Measurements from ENCODE around the gene ARHGAP15. TPM values are rescaled to one million over a fixed set of nuclear protein-coding genes. Genes with fewer than 3 reads are reported as not detected.

Gene ARHGAP15
- polyA plus RNA-seq, 2 of the 4 experiments (the other 2 are of a cell fraction), result 0.34 TPM; not detected in 1

DNA sequence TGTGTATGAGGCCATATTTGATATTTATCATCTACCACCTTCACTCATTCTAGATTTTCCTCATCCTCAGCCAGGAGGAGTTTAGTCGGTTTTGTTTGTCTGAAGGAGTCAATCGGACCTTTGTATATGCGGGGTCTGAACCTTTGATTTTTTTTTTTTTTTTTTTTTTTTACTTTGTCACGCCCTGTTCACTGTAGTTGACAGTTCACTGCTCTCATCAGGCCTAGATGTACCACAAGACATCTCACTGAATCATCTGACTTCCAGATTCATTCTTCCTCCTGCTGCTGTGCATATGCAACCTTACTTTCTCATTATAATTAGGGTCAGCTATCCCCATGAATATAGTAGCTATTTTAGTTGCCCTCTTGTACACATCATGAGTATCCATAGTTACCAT lies 133.2 kb downstream of the ARHGAP15 start:
- Histone ChIP-seq H3K4me3 (no peak overlapping the region), H3K9me3 (no peaks in the 10 kb centered on the region), H3K27ac (no peak overlapping the region), H3K4me2 (no peak overlapping the region), H3K4me1 (no peaks in the 10 kb centered on the region)
- POLR2A ChIA-PET, result no interaction called here
- CTCF ChIA-PET, result interaction anchor here (0.7 to 2.4 kb wide), 3 partner anchors 43 to 122 kb away, joined by 3 to 12 read pairs (median 3); no protein-coding TSS in a partner anchor
- 50% methylated on average over 4 of the region's 4 CpGs for WGBS (ENCODE audit: missing lambda C conversion rate)
- no peak for TF ChIP-seq BCL3 (IDR thresholded peaks at IDR 0.05)
- no peak for TF ChIP-seq HOXB5 (CRISPR knock-in tag; IDR thresholded peaks at IDR 0.05)
- TF ChIP-seq ZFP36 (IDR thresholded peaks at IDR 0.05; ENCODE audit: borderline replicate concordance, partially characterized antibody), result no peak
- no peak for TF ChIP-seq ZSCAN20 (CRISPR knock-in tag; IDR thresholded peaks at IDR 0.05)
- FAIRE-seq (no peak), ATAC-seq (no peak), DNase-seq (ENCODE audit: low read depth in 1 of 2, low spot score in 1 of 2) (no peak)

- ATAC-seq (peak in 1 of 2 experiments; percentile 42; a peak in 1 of 6 replicates), DNase-seq (ENCODE audit: low read depth in 1 of 2, low spot score in 1 of 2) (peak in 1 of 2 experiments; percentile 5), FAIRE-seq (no peak)
- 37% methylated on average over 2 of the region's 2 CpGs for WGBS (ENCODE audit: missing lambda C conversion rate)
- ChIA-PET CTCF (no interaction called here), POLR2A (no interaction called here)
- Histone ChIP-seq H3K9me3 (no peaks in the 10 kb centered on the region), H3K4me1 (no peaks in the 10 kb centered on the region), H3K27ac (no peak overlapping the region), H3K4me2 (no peak overlapping the region), H3K4me3 (no peak overlapping the region)
- TF ChIP-seq RAD21 (conservative IDR thresholded peaks at IDR 0.05 in 1 of 2, IDR thresholded peaks at IDR 0.05 in 1 of 2), result peak in 1 of 2 experiments; percentile 13; a peak in 1 of 5 replicates
- no peak for TF ChIP-seq PHF8 (IDR thresholded peaks at IDR 0.05; ENCODE audit: borderline replicate concordance, low read depth)
These were observed 133.9 kb downstream of the ARHGAP15 start for GRCh38 chr2:143263066-143263625.

GRCh38 chr2:143264851-143265250 lies 135.6 kb downstream of the ARHGAP15 start:
- ChIA-PET POLR2A (no interaction called here), CTCF (interaction anchor here (1.1 kb wide), 1 partner anchor 103 kb away, joined by 3 read pairs; no protein-coding TSS in a partner anchor)
- Histone ChIP-seq H3K27ac (no peak overlapping the region), H3K4me3 (no peak overlapping the region), H3K9me3 (no peaks in the 10 kb centered on the region), H3K4me2 (no peak overlapping the region), H3K4me1 (no peaks in the 10 kb centered on the region)
- ATAC-seq (no peak), FAIRE-seq (no peak), DNase-seq (ENCODE audit: low read depth in 1 of 2, low spot score in 1 of 2) (no peak)
- TF ChIP-seq RNF2 (IDR thresholded peaks at IDR 0.05; ENCODE audit: borderline replicate concordance, low read depth), result no peak
- WGBS (ENCODE audit: missing lambda C conversion rate), result 10% methylated on average over 2 of the region's 2 CpGs

GRCh38 chr2:143279672-143280071 lies 150.5 kb downstream of the ARHGAP15 start:
- ATAC-seq, result no peak
- FAIRE-seq, result no peak
- CTCF ChIA-PET, result interaction anchor here (0.9 to 1.2 kb wide), 3 partner anchors 20 to 245 kb away, joined by 3 to 4 read pairs (median 3); no protein-coding TSS in a partner anchor

DNA sequence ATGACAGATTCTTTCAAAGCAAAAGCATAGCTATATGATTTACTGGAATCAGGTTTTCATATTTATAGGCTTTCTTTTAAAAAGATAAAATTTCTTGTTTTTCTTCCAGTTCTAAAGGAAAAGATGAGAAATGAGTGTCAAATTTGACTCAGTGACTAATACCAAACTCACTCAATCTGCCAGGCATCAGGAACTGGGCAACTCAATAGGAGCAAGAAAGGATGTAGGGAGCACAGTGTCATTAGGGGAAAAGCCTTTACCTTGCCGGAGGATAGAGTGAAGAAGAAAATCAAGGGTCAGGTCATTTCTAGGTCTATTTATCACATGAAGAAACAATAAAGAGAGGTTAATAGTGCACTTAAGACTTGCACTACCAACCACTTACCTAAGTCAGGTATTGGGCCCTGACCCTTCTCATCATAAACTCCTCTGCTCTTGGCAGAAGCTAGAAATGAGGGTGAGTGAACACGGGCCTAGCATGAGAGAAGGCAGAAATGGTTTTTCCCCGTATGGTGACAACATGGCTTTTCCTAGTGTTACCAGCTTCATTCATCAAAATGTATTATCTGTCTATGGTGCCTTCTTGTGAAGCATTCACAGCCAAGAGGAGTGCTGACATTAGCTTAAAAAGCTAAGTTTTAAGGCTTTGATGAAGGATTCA lies 151.0 kb downstream of the ARHGAP15 start:
- ChIA-PET POLR2A (no interaction called here), CTCF (interaction anchor here (1.1 kb wide), 1 partner anchor 21 kb away, joined by 3 read pairs; no protein-coding TSS in a partner anchor)
- Histone ChIP-seq H3K4me1 (no peaks in the 10 kb centered on the region), H3K9me3 (no peaks in the 10 kb centered on the region), H3K4me3 (no peak overlapping the region), H3K4me2 (no peak overlapping the region), H3K27ac (no peak overlapping the region)
- no peak for ATAC-seq
- 50% methylated on average over 3 of the region's 3 CpGs for WGBS (ENCODE audit: missing lambda C conversion rate)
- no peak for DNase-seq (ENCODE audit: low read depth in 1 of 2, low spot score in 1 of 2)
- FAIRE-seq, result no peak
- TF ChIP-seq POLR2AphosphoS2 (conservative IDR thresholded peaks at IDR 0.05; ENCODE audit: low read length) (no peak), HOXA7 (CRISPR knock-in tag; IDR thresholded peaks at IDR 0.05) (no peak), TP53 (CRISPR knock-in tag; IDR thresholded peaks at IDR 0.05) (no peak), EP300 (IDR thresholded peaks at IDR 0.05) (no peak), HEYL (CRISPR knock-in tag; IDR thresholded peaks at IDR 0.05) (no peak), FOXS1 (CRISPR knock-in tag; IDR thresholded peaks at IDR 0.05) (no peak), POLR2A (IDR thresholded peaks at IDR 0.05; ENCODE audit: low read length) (no peak), PHF8 (IDR thresholded peaks at IDR 0.05; ENCODE audit: borderline replicate concordance, low read depth) (no peak), HDAC2 (IDR thresholded peaks at IDR 0.05) (no peak), EHF (CRISPR knock-in tag; IDR thresholded peaks at IDR 0.05) (no peak), ESRRA (IDR thresholded peaks at IDR 0.05; ENCODE audit: borderline replicate concordance, low read length) (no peak)
- TF ChIP-seq, protein P1, sequence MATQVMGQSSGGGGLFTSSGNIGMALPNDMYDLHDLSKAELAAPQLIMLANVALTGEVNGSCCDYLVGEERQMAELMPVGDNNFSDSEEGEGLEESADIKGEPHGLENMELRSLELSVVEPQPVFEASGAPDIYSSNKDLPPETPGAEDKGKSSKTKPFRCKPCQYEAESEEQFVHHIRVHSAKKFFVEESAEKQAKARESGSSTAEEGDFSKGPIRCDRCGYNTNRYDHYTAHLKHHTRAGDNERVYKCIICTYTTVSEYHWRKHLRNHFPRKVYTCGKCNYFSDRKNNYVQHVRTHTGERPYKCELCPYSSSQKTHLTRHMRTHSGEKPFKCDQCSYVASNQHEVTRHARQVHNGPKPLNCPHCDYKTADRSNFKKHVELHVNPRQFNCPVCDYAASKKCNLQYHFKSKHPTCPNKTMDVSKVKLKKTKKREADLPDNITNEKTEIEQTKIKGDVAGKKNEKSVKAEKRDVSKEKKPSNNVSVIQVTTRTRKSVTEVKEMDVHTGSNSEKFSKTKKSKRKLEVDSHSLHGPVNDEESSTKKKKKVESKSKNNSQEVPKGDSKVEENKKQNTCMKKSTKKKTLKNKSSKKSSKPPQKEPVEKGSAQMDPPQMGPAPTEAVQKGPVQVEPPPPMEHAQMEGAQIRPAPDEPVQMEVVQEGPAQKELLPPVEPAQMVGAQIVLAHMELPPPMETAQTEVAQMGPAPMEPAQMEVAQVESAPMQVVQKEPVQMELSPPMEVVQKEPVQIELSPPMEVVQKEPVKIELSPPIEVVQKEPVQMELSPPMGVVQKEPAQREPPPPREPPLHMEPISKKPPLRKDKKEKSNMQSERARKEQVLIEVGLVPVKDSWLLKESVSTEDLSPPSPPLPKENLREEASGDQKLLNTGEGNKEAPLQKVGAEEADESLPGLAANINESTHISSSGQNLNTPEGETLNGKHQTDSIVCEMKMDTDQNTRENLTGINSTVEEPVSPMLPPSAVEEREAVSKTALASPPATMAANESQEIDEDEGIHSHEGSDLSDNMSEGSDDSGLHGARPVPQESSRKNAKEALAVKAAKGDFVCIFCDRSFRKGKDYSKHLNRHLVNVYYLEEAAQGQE (IDR thresholded peaks at IDR 0.05), result no peak

More at GRCh38 chr2:143279672-143280071, 150.5 kb downstream of the ARHGAP15 start:
- no peaks in the 10 kb centered on the region for H3K4me1 ChIP-seq
- TF ChIP-seq E2F6 (IDR thresholded peaks at IDR 0.05; ENCODE audit: borderline replicate concordance, low read depth), result no peak
- DNase-seq (ENCODE audit: low read depth in 1 of 2, low spot score in 1 of 2), result no peak
- no peak overlapping the region for H3K4me3 ChIP-seq
- H3K4me2 ChIP-seq, result no peak overlapping the region
- POLR2A ChIA-PET, result no interaction called here
- H3K27ac ChIP-seq, result no peak overlapping the region
- no peaks in the 10 kb centered on the region for H3K9me3 ChIP-seq

Measured in A549 (cell line).